ENCODE measurements around the gene OR10G3.

GRCh38 chr14:21543521-21543960 lies 36.3 kb downstream of the OR10G3 start:
- no peak for TF ChIP-seq CTCF (IDR thresholded peaks at IDR 0.05)
- TF ChIP-seq POLR2A (IDR thresholded peaks at IDR 0.05), result no peak
- no peak for TF ChIP-seq EP300 (IDR thresholded peaks at IDR 0.05)
